GM19463 (cell line): ENCODE measurements around the gene IGFALS.
A peak's percentile ranks its signal among the peaks of the same experiment; 100 is the strongest.

Source experiments
- ATAC-seq: cut with Tn5 transposase; IDR thresholded peaks from one replicate; pipeline ENCODE4 v1.9.1; 2021; ENCODE audit warnings: mild to moderate bottlenecking, moderate library complexity; ENCODE audit not compliant: unreplicated experiment

The IGFALS gene

GRCh38 chr16:1777375-1778199 lies 15.9 kb downstream of the IGFALS start:
- ATAC-seq, result no peak

GRCh38 chr16:1776991-1777374 lies 16.5 kb downstream of the IGFALS start:
- ATAC-seq, result no peak

- no peak for ATAC-seq
Measured at GRCh38 chr16:1776672-1776955, 16.9 kb downstream of the IGFALS start.

- no peak for ATAC-seq
Measured at GRCh38 chr16:1775846-1776671, 17.4 kb downstream of the IGFALS start.

GRCh38 chr16:1775006-1775845 lies 18.3 kb downstream of the IGFALS start:
- ATAC-seq, result no peak

- no peak for ATAC-seq
Measured at GRCh38 chr16:1774448-1774780, 19.1 kb downstream of the IGFALS start.

GRCh38 chr16:1773703-1774447 lies 19.6 kb downstream of the IGFALS start:
- ATAC-seq, result no peak

GRCh38 chr16:1772908-1773702 lies 20.4 kb downstream of the IGFALS start, which contains the start of gene MRPS34:
Gene MRPS34, minus strand, starts transcription at chr16:1773134. Its CDS starts 15 bp downstream, at chr16:1773119.
- ATAC-seq, result peak; percentile 46

GRCh38 chr16:1772362-1772907 lies 21.1 kb downstream of the IGFALS start, which contains the start of gene EME2:
Gene EME2, plus strand, starts transcription at chr16:1772810. Its CDS starts 418 bp downstream, at chr16:1773228.
- peak; percentile 9 for ATAC-seq

- ATAC-seq, result no peak
Measured at GRCh38 chr16:1771864-1772361, 21.6 kb downstream of the IGFALS start.

GRCh38 chr16:1771188-1771863 lies 22.2 kb downstream of the IGFALS start, which contains the start of gene NME3:
Gene NME3, minus strand, starts transcription at chr16:1771543. Its CDS starts 9 bp downstream, at chr16:1771534.
- peak; percentile 37 for ATAC-seq

GRCh38 chr16:1770328-1771187 lies 22.9 kb downstream of the IGFALS start:
- ATAC-seq, result no peak

GRCh38 chr16:1769402-1770300 lies 23.9 kb downstream of the IGFALS start:
- ATAC-seq, result no peak

- no peak for ATAC-seq
Measured at GRCh38 chr16:1768767-1769401, 24.6 kb downstream of the IGFALS start.

- no peak for ATAC-seq
Measured at GRCh38 chr16:1768061-1768766, 25.3 kb downstream of the IGFALS start.
